Glutamatergic neuron (in vitro differentiated cells): ENCODE results near the gene AGL. TPM values are rescaled to one million over a fixed set of nuclear protein-coding genes. Genes with fewer than 3 reads are reported as not detected.
"Not testable (repeated sequence)": the region's sequence is repeated elsewhere in the genome, so short reads cannot be mapped to it uniquely, and the experiment has no call there.

Experiments used
- DNase-seq: peaks from one replicate; pipeline ENCODE4 v3.0.0; 2022
- H3K27ac Mint-ChIP-seq: one replicate; pipeline ENCODE4 v1.8.0; 2020; ENCODE audit warnings: mild to moderate bottlenecking, mixed read lengths, inconsistent platforms; ENCODE audit not compliant: unreplicated experiment
- H3K27me3 Mint-ChIP-seq: one replicate; pipeline ENCODE4 v1.8.0; 2020; ENCODE audit warnings: mild to moderate bottlenecking, moderate library complexity, mixed read lengths, inconsistent platforms; ENCODE audit not compliant: unreplicated experiment
- H3K36me3 Mint-ChIP-seq: one replicate; pipeline ENCODE4 v1.8.0; 2020; ENCODE audit warnings: mild to moderate bottlenecking, mixed read lengths, inconsistent platforms; ENCODE audit not compliant: unreplicated experiment
- H3K4me1 Mint-ChIP-seq: one replicate; pipeline ENCODE4 v1.8.0; 2020; ENCODE audit warnings: mild to moderate bottlenecking, low read depth, mixed read lengths, inconsistent platforms; ENCODE audit not compliant: unreplicated experiment
- H3K4me3 Mint-ChIP-seq: one replicate; pipeline ENCODE4 v1.8.0; 2020; ENCODE audit warnings: mild to moderate bottlenecking, mixed read lengths, inconsistent platforms; ENCODE audit not compliant: unreplicated experiment
- H3K9me3 Mint-ChIP-seq: one replicate; pipeline ENCODE4 v1.8.0; 2020; ENCODE audit warnings: mild to moderate bottlenecking, moderate library complexity, mixed read lengths, inconsistent platforms; ENCODE audit not compliant: unreplicated experiment
- total RNA-seq: library from RNA; stranded (reverse); fragmentation: NEBNext Ultra II Directional; extraction: Animal tissue kit (Norgen Biotek cat#: 25700); gene quantifications from one replicate; pipeline ENCODE4 v1.2.1, GENCODE V29; 2021; ENCODE audit not compliant: unreplicated experiment
- TF ChIP-seq, protein P1 (sequence below): fragments of 200-600 bp; sonication (generic); IDR thresholded peaks from one replicate; pipeline ENCODE4 v1.5.0; 2021; ENCODE audit not compliant: partially characterized antibody, unreplicated experiment

The AGL gene
- total RNA-seq, 1 donor from 2014 or later: 20.4 TPM

DNA sequence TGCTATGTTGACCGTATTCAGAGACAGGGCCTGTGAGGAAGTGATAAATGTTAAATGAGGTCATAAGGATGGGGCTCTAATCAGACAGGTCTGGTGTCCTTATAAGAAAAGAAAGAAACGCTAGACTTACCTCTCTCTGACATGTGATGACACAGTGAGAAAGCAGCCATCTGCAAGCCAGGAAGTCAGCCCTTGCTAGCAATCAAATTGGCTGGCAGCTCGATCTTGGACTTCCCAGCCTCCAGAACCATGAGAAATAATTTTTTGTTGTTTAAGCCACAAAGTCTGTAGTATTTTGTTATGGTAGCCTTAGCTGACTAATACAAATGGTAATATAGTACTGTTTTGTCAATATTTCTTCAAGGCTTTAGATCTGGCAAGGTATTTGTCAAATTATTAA, 25.1 kb upstream of the AGL start:
- peak overlapping the region; percentile 63 for H3K27ac Mint-ChIP-seq
- H3K27me3 Mint-ChIP-seq: no peaks in the 10 kb centered on the region
- TF ChIP-seq, protein P1, sequence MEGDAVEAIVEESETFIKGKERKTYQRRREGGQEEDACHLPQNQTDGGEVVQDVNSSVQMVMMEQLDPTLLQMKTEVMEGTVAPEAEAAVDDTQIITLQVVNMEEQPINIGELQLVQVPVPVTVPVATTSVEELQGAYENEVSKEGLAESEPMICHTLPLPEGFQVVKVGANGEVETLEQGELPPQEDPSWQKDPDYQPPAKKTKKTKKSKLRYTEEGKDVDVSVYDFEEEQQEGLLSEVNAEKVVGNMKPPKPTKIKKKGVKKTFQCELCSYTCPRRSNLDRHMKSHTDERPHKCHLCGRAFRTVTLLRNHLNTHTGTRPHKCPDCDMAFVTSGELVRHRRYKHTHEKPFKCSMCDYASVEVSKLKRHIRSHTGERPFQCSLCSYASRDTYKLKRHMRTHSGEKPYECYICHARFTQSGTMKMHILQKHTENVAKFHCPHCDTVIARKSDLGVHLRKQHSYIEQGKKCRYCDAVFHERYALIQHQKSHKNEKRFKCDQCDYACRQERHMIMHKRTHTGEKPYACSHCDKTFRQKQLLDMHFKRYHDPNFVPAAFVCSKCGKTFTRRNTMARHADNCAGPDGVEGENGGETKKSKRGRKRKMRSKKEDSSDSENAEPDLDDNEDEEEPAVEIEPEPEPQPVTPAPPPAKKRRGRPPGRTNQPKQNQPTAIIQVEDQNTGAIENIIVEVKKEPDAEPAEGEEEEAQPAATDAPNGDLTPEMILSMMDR: no peak
- peaks cover 5% of the 10 kb centered on the region for H3K9me3 Mint-ChIP-seq
- no peaks in the 10 kb centered on the region for H3K4me1 Mint-ChIP-seq
- no peaks in the 10 kb centered on the region for H3K36me3 Mint-ChIP-seq
- no peak for DNase-seq
- H3K4me3 Mint-ChIP-seq: no peak overlapping the region

DNA sequence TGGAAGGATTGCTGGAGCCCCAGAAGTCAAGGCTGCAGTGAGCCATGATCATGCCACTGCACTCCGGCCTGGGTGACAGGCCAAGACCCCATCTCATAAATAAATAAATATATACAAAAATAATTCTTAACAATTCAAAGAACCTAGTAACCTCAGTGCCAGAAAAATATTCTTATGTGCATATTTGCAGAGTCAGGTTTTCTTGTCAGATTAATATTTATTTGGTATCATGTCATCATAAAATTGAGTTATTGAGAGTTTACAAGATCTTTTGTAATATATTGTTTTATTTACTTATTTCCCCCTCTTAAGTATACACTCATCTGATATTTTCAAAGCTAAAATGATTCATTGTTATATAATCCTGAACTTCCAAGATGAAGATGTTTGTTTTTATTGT, 24.5 kb upstream of the AGL start:
- no peak overlapping the region for H3K27ac Mint-ChIP-seq
- H3K4me3 Mint-ChIP-seq: no peak overlapping the region
- no peak for DNase-seq
- no peaks in the 10 kb centered on the region for H3K27me3 Mint-ChIP-seq
- peaks cover 5% of the 10 kb centered on the region for H3K9me3 Mint-ChIP-seq
- H3K36me3 Mint-ChIP-seq: no peaks in the 10 kb centered on the region
- no peaks in the 10 kb centered on the region for H3K4me1 Mint-ChIP-seq
- TF ChIP-seq, protein P1: no peak

DNA sequence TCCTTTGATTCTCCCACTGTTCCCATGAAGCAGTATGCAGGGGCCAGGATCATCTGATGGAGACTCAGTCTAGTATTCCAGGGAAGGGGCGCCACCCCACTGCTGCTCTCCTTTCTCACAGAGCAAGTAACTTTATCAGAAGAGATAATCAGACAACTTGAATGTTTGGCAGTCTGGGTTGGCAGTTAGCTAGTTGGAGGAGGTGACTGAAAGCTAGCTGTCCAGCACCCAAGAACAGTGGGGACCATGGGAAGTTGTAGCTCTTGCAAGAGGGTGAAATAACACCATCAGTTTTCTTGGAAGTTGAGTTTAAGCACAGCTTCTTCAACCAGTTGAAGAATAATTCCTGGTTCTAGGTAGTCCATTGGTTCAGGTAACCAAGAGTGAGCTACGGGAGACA, 22.2 kb upstream of the AGL start:
- Mint-ChIP-seq H3K9me3 (peaks cover 8% of the 10 kb centered on the region), H3K36me3 (no peaks in the 10 kb centered on the region), H3K4me3 (no peak overlapping the region), H3K27me3 (no peaks in the 10 kb centered on the region), H3K27ac (no peak overlapping the region), H3K4me1 (no peaks in the 10 kb centered on the region)
- DNase-seq: no peak
- TF ChIP-seq, protein P1: no peak

DNA sequence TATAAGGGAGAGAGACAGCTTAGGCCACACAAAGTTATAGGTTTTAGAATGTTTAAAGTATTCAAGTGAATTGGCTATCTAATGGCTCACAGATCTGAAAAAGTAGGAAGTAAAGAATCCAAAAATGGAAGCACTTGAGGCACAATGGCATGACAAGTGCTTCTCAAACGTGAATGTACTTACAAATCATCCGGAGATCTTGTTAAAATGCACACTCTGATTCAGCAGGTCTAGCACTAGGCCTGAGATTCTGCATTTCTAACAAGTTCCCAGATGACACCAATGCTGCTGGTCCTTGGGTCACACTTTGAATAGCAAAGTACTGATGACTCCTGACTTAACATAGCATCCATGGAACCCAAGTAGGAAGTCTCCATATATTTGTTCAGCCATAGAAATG, 20.9 kb upstream of the AGL start:
- no peak for DNase-seq
- H3K9me3 Mint-ChIP-seq: peaks cover 6% of the 10 kb centered on the region
- no peak overlapping the region for H3K4me3 Mint-ChIP-seq
- H3K27ac Mint-ChIP-seq: no peak overlapping the region
- no peaks in the 10 kb centered on the region for H3K4me1 Mint-ChIP-seq
- no peaks in the 10 kb centered on the region for H3K27me3 Mint-ChIP-seq
- TF ChIP-seq, protein P1: no peak
- H3K36me3 Mint-ChIP-seq: no peaks in the 10 kb centered on the region

DNA sequence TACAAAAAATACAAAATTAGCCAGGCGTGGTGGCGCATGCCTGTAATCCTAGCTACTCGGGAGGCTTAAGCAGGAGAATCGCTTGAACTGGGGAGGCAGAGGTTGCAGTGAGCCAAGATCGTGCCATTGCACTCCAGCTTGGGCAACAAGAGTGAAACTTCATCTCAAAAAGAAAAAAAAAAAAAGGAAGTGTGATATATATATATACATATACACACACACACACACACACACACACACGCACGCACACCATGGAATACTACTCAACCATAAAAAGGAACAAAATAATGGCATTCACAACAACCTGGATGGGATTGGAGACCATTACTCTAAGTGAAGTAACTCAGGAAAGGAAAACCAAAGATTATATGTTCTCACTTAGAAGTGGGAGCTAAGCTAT, 16.2 kb upstream of the AGL start:
- H3K36me3 Mint-ChIP-seq, H3K4me1 Mint-ChIP-seq, H3K9me3 Mint-ChIP-seq, H3K27ac Mint-ChIP-seq, H3K4me3 Mint-ChIP-seq, H3K27me3 Mint-ChIP-seq, DNase-seq: not testable (repeated sequence)

DNA sequence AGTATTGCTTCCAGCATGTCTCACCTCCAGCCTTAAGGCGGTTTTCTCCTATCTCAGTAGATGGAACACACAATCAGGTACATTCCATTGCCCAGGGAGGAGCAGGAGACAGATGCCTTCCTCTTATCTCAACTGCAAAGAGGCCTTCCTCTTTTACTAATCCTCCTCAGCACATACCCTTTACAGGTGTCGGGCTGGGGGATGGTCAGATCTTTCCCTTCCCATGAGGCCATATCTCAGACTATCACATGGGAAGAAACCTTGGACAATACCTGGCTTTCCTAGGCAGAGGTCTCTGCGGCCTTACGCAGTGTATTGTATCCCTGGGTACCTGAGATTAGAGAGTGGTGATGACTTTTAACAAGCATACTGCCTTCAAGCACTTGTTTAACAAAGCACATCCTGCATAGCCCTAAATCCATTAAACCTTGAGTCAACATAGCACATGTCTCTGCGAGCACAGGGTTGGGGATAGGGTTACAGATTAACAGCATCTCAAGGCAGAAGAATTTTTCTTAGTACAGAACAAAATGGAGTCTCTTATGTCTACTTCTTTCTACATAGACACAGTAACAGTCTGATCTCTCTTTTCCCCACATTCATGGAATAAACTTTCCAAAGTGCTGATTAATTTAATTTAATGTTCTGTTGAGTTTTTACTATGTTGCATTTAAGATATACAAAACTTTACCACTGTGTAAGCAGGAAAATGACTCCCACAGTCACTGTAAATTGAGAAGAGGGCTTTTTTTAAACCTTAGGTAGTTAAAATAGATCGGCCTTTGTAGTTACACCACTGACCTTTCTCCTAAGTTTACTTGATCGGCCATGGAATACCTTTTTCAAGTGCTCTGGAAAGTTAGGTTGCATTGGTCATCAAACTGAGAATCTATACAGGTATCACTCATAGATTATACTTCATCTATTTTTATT, 13.7 kb upstream of the AGL start:
- H3K4me1 Mint-ChIP-seq, H3K27ac Mint-ChIP-seq, DNase-seq, H3K9me3 Mint-ChIP-seq, H3K27me3 Mint-ChIP-seq, H3K4me3 Mint-ChIP-seq: not testable (repeated sequence)
- peaks cover 12% of the 10 kb centered on the region for H3K36me3 Mint-ChIP-seq

DNA sequence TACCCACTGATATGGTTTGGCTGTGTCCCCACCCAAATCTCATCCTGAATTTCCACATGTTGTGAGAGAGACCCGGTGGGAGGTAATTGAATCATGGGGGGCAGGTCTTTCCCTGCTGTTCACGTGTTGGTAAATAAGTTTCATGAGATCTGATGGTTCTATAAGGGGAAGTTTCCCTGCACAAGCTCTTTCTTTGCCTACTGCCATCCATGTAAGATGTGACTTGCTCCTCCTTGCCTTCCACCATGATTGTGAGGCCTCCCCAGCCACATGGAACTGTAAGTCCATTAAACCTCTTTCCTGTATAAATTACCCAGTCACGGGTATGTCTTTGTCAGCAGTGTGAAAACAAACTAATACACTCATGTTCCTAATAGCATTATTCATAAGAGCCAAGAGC, 9.8 kb upstream of the AGL start:
- not testable (repeated sequence) for H3K4me1 Mint-ChIP-seq, H3K27ac Mint-ChIP-seq, H3K4me3 Mint-ChIP-seq, H3K9me3 Mint-ChIP-seq, DNase-seq, H3K27me3 Mint-ChIP-seq
- peaks cover 12% of the 10 kb centered on the region for H3K36me3 Mint-ChIP-seq
